Left lung (tissue), 10 donors: ENCODE results near the gene BTBD9. TPM values are rescaled to one million over a fixed set of nuclear protein-coding genes. Genes with fewer than 3 reads are reported as not detected.

Experiments used
- ATAC-seq: fragments of 200-7000 bp; cut with Tn5 transposase; one replicate; pipeline ENCODE4 v1.9.1; 2020; ENCODE audit warnings: moderate library complexity
- DNase-seq, 4 donors: peaks; one replicate each; pipeline ENCODE4 v3.0.0-alpha.2; 2013 to 2020
- H3K27ac ChIP-seq, 2 donors: fragments of 200-600 bp; sonication (generic) in 1 of 2; one replicate each; pipeline versions ENCODE4 v1.5.0 to v1.8.0; 2020 to 2021
- H3K27me3 ChIP-seq, 2 donors: fragments of 200-600 bp; sonication (generic) in 1 of 2; one replicate each; pipeline versions ENCODE4 v1.5.0 to v1.8.0; 2020 to 2021
- H3K36me3 ChIP-seq, 2 donors: fragments of 200-600 bp; sonication (generic) in 1 of 2; one replicate each; pipeline versions ENCODE4 v1.5.0 to v1.8.0; 2020 to 2021
- H3K4me1 ChIP-seq, 2 donors: fragments of 200-600 bp; one replicate each; pipeline ENCODE4 v1.8.0; 2021
- H3K4me3 ChIP-seq, 2 donors: fragments of 200-600 bp; sonication (generic) in 1 of 2; one replicate each; pipeline versions ENCODE4 v1.5.0 to v1.8.0; 2020 to 2021; ENCODE audit warnings: mild to moderate bottlenecking in 1 of 2
- H3K9me3 ChIP-seq, 2 donors: fragments of 200-600 bp; sonication (generic) in 1 of 2; one replicate each; pipeline versions ENCODE4 v1.5.0 to v1.8.0; 2020 to 2021
- intact Hi-C, 2 donors: fragments of 100-400 bp; cut with DNase I; formaldehyde crosslinking; loops; one replicate each; pipeline versions ENCODE4 v1.11.2 to v1.14.2; 2022
- polyA plus RNA-seq, 6 donors: library from polyadenylated mRNA; unstranded; fragments of 120-200 nt; gene quantifications; one replicate each; pipeline ENCODE4 v1.2.1, GENCODE V29; 2013; ENCODE audit not compliant: insufficient read length in 6 of 6
- total RNA-seq, 2 donors: library from RNA; stranded (reverse); fragmentation: NEBNext Ultra II Directional; extraction: Animal tissue kit (Norgen Biotek cat#: 25700); gene quantifications; one replicate each; pipeline ENCODE4 v1.2.1, GENCODE V29; 2021
- TF ChIP-seq, protein P1 (sequence below), 2 donors: fragments of 200-600 bp; sonication (generic) in 1 of 2; IDR thresholded peaks; one replicate each; pipeline versions ENCODE4 v1.5.0 to v1.8.0; 2021; ENCODE audit warnings: antibody characterized with exemption in 2 of 2
- donor health status: DM: no; HTN: yes; CAD: no.
- donor health status: DM: no; HTN: no; CAD: no.

The BTBD9 gene
- total and polyA plus RNA-seq, 8 donors: 14.2 to 44.0 (median 16.0) TPM

DNA sequence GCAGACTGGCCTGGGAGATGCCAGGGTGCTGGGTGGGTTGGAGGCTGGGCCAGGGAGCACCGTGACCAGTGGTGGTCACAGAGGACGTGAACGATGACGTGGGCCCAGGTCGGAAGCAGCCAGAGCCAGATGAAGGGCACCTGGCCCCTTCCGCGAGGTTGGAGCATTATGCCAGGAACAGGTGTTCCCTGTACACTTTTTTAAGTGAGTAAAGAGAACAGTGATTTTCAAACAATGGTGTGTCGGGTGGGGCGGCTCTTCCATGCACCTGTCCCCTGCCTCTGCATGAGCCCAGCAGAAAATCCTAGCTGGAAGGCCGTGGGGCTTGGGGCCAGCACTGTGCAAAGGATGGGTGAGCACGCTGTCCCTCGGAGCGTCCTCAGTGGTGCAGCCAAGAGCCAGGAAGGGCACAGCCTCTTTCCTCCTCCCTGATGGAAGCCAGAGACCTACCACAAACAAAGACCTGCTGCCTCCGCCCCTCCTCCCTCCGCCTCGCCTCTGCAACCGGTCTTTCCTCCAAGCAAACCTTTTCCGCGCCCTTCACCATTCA is 469.7 kb downstream of the BTBD9 start:
- H3K36me3 ChIP-seq: peaks cover 0 to 19% of the 10 kb centered on the region in 2 donors
- TF ChIP-seq, protein P1, sequence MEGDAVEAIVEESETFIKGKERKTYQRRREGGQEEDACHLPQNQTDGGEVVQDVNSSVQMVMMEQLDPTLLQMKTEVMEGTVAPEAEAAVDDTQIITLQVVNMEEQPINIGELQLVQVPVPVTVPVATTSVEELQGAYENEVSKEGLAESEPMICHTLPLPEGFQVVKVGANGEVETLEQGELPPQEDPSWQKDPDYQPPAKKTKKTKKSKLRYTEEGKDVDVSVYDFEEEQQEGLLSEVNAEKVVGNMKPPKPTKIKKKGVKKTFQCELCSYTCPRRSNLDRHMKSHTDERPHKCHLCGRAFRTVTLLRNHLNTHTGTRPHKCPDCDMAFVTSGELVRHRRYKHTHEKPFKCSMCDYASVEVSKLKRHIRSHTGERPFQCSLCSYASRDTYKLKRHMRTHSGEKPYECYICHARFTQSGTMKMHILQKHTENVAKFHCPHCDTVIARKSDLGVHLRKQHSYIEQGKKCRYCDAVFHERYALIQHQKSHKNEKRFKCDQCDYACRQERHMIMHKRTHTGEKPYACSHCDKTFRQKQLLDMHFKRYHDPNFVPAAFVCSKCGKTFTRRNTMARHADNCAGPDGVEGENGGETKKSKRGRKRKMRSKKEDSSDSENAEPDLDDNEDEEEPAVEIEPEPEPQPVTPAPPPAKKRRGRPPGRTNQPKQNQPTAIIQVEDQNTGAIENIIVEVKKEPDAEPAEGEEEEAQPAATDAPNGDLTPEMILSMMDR (IDR thresholded peaks at IDR 0.05): no peak
- no peak overlapping the region for H3K27ac ChIP-seq
- H3K27me3 ChIP-seq: no peaks in the 10 kb centered on the region
- no peak overlapping the region for H3K4me3 ChIP-seq
- intact Hi-C loops: no loop called here
- H3K4me1 ChIP-seq: no peaks in the 10 kb centered on the region
- ATAC-seq (no peak), DNase-seq (no peak)
- no peaks in the 10 kb centered on the region for H3K9me3 ChIP-seq

DNA sequence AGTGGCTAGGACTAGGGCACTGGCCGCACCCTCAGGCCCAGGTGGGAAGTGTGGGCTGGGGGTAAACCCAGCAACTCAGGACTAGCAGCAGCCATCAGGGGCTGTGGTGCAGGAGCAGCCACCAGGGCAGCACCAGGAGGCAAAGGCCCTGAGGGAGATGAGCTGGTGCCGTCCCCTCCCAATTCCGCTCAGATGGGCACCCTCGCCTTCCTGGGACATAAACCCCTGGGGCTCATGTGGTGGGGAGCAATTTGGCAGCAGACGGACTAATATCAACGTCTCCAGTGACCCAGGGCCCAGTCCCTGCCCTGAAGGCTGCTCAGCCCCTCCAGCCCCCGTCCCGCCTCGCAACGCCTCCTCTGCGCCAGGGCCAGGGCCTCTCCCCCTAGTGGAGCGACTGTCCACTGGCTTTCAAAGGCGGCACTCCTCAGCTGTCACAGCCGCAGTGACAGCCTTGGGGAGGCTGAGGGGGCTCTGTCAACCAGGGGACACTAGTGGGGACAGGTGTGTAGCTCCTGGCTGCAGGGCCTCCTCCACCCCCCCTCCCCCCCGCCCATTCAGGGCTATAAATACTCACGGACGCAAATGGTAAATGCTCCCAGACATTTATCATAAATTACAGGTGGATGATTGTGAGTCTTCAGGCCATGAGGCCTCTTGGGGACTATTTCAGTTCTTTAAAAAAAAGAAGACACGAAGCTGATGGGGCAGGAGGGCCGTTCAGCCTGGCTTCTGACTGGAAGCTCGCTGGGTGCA is 470.3 kb downstream of the BTBD9 start:
- Histone ChIP-seq H3K27me3 (no peaks in the 10 kb centered on the region), H3K27ac (no peak overlapping the region), H3K4me3 (no peak overlapping the region), H3K4me1 (no peaks in the 10 kb centered on the region), H3K9me3 (no peaks in the 10 kb centered on the region), H3K36me3 (peaks cover 0 to 12% of the 10 kb centered on the region in 2 donors)
- no peak for ATAC-seq
- no peak for DNase-seq
- intact Hi-C loops: no loop called here
- TF ChIP-seq, protein P1 (IDR thresholded peaks at IDR 0.05): no peak

DNA sequence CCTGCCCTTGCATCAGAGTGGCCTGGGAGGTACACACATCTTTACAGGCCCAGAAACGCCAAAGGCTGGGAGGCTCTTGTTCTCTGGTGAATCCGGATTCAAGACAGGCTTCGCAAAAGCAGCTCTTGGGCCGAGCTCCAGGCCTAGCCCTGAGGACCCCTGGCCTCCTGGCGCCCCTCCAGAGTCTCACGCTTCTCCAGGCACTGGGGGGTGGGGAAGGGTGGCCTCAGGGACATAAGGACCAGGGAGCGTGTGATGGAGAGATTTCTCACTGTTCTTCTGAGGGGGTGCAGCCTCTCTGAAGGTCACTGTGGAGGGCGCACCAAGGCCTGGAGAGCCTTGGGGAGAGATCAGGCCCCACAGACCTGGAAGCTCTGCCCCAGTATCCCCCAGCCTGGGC is 471.0 kb downstream of the BTBD9 start:
- no peaks in the 10 kb centered on the region for H3K27me3 ChIP-seq
- H3K4me1 ChIP-seq: no peaks in the 10 kb centered on the region
- no peak overlapping the region for H3K4me3 ChIP-seq
- TF ChIP-seq, protein P1 (IDR thresholded peaks at IDR 0.05): no peak
- ATAC-seq (no peak), DNase-seq (no peak)
- H3K36me3 ChIP-seq: peaks cover 0 to 5% of the 10 kb centered on the region in 2 donors
- intact Hi-C loops: no loop called here
- H3K27ac ChIP-seq: no peak overlapping the region
- H3K9me3 ChIP-seq: no peaks in the 10 kb centered on the region

DNA sequence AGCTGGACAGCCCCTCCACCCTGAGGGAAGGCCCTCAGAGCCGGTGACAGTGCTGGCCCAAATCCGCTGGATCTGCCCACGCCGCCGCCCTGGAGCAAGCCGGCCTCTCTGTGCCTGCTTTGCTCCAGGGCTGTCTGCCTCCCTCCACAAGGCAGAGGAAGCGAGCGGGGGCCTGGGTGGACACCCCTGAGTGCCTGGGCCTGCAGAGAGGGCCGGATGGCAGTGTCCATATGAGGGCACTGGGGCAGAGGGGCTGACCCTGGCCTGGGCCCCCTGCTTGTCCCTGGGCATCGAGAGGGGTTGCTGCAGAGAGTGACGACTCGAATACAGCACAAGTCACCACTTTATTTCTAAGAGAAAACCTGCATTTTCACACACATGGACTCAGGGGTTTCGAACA is 471.6 kb downstream of the BTBD9 start:
- no peak for ATAC-seq
- no peaks in the 10 kb centered on the region for H3K4me1 ChIP-seq
- H3K27me3 ChIP-seq: no peaks in the 10 kb centered on the region
- intact Hi-C loops: no loop called here
- TF ChIP-seq, protein P1 (IDR thresholded peaks at IDR 0.05): no peak
- H3K27ac ChIP-seq: no peak overlapping the region
- no peak for DNase-seq
- no peaks in the 10 kb centered on the region for H3K36me3 ChIP-seq
- H3K4me3 ChIP-seq: no peak overlapping the region
- no peaks in the 10 kb centered on the region for H3K9me3 ChIP-seq

DNA sequence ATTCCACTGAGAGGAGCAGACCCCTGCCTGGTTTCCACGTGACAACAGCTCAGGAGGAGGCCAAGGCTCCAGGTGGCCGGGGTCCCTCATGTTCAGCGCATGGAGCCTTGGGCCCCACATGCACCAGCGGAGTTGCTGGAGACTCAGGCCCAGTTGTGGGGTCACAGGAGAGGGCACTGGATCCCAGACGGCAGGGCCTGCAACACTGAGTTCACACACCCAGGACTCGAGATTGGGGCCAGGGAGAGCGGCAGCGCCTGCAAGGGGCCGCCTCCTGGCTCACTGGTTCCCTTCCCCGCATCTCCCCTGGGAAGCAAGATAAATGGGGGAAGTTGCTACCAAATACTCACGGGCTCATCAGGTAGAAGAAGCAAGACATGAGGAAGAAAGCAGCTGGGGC is 472.1 kb downstream of the BTBD9 start:
- DNase-seq (no peak), ATAC-seq (no peak)
- H3K4me1 ChIP-seq: no peaks in the 10 kb centered on the region
- no peak overlapping the region for H3K4me3 ChIP-seq
- H3K36me3 ChIP-seq: no peaks in the 10 kb centered on the region
- H3K27ac ChIP-seq: no peak overlapping the region
- H3K27me3 ChIP-seq: no peaks in the 10 kb centered on the region
- no peaks in the 10 kb centered on the region for H3K9me3 ChIP-seq
- intact Hi-C loops: no loop called here
- TF ChIP-seq, protein P1 (IDR thresholded peaks at IDR 0.05): no peak
